GM19395 (cell line): Measurements from ENCODE around the gene ABCA2.

Experiments
- ATAC-seq: cut with Tn5 transposase; IDR thresholded peaks from one replicate; pipeline ENCODE4 v1.9.1; 2021; ENCODE audit warnings: mild to moderate bottlenecking, moderate library complexity; ENCODE audit not compliant: unreplicated experiment

ABCA2 gene

DNA sequence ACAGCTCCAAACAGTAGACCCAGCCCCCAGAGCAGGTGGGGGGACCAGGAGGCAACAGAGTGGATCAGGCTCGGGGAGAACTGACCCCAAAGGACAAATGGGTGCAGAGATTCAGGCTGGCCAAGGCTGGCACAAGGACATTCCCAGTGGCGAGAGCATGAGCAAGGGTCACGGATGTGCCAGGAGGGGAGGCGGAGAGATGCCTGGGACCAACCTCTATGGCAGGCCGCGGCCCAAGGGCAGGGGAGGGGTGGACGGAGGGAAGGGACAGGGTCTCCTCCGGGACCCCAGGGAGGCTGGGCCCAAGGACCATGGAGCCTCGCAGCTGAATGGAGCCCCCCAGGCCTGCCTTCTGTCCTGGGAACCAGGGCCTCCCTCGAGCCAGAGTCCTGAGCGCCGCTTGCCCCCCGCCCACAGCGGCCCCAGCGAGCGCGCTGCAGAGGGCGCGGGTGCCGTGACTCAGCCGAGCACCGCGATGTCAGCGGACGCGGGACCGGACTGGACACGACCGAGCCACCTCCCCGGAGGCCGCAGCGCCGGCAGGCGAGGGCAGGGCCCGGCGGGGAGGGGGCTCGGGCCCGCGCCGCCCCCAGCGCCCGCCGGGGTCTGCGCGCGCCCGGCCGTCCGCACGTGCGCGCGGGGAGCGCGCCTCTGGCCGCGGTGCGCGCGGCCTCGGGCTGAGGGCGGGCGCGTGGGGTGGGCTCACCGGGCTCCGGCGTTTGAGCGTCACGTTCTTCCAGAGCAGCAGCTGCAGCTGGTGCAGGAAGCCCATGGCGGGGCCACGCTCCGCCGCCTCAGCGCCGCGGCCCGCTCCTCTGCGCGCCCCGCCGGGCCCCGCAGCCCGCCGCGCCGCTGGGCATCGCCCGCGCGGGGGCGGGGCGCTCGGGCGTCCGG lies at the start of gene ABCA2:
Gene ABCA2, minus strand, starts transcription at position 869 of the 894 bp plus-strand sequence. Its CDS starts 97 bp downstream, at position 772.
- no peak for ATAC-seq

- no peak for ATAC-seq
Observed at GRCh38 chr9:137077010-137077747, 49.1 kb upstream of the ABCA2 start, which contains the start of gene UAP1L1. Gene UAP1L1, plus strand, starts transcription at chr9:137077517. Its CDS starts 16 bp downstream, at chr9:137077533.

DNA sequence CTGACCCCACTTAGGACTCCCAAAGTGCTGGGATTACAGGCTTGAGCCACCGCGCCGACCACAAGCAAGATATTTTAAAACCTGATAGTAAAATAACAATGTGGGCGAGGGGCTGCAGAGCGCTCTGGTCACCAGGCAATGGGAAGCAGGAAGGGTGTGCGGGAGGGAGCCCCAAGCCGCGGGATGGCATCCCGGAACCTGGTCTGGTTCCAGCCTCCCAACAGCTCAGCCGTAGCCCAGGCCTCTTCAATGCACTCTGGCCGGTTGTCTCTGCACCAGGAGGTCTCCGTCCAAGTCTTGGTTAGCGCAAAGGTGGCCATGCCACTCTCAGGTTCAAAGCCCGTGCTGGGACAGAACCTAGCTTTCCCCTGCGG lies 48.6 kb upstream of the ABCA2 start:
- no peak for ATAC-seq

GRCh38 chr9:137075275-137075775 lies 47.3 kb upstream of the ABCA2 start:
- no peak for ATAC-seq

- ATAC-seq, result no peak
Observed at GRCh38 chr9:137074657-137075274, 46.7 kb upstream of the ABCA2 start.

- no peak for ATAC-seq
Observed at GRCh38 chr9:137073992-137074399, 46.0 kb upstream of the ABCA2 start.

DNA sequence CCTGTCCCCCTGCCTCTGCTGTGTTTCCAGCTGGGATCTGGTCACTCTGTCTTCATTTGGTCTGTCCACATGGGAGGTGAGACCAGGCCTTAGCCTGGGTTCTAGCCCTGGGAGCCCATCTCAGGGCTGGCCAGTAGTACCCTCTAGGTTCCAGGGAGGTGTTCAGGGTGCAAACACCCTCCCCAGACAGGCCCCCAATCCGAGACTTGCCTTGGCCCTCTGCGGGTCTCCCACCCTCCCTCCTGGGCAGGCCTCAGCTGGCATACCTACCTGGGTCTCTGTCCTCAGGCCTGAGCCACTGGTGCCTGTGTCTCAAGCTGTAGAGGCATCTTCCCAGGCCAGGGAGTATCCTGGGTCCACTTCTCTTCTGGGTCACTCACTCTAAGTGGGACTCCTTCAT lies 43.2 kb upstream of the ABCA2 start:
- ATAC-seq, result no peak

GRCh38 chr9:137070906-137071275 lies 42.9 kb upstream of the ABCA2 start:
- ATAC-seq, result no peak

DNA sequence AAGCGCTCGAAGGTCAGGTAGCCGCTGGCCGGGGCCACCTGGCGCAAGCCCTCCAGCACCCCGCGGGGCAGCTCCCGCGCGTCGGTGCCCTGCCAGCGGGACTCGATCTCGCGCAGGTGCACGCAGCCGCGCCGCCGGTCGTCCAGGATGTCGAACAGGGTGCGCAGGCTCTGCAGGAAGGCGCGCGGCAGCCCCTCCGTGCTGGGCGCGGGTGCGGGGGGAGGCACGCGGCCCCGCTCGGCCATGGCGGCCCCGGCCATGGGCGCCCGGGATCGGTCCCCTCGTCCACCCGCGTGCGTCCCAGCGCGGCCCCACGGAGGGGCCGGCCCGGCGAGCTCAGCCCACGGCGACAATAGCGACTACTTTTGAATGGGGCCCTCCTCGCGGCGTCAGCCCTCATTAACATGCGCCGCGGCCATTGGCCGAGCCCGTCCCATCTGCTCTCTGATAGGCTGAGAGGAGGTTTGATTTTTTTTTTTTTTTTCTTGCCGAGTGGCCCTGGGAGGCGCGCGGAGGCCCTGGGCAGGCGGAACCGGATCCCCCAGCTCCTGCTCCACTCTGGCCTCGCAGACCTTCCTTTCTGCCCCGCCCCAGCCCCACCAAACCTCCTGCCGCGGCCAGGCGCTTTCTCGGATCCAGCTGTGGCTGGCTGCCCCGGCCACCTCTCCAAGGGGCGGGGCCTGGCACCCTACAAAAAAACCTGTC lies 42.3 kb upstream of the ABCA2 start, which contains the start of gene SAPCD2:
Gene SAPCD2, minus strand, starts transcription at position 357 of the 705 bp plus-strand sequence. Its CDS starts 97 bp downstream, at position 260.
- ATAC-seq, result peak; percentile 80

DNA sequence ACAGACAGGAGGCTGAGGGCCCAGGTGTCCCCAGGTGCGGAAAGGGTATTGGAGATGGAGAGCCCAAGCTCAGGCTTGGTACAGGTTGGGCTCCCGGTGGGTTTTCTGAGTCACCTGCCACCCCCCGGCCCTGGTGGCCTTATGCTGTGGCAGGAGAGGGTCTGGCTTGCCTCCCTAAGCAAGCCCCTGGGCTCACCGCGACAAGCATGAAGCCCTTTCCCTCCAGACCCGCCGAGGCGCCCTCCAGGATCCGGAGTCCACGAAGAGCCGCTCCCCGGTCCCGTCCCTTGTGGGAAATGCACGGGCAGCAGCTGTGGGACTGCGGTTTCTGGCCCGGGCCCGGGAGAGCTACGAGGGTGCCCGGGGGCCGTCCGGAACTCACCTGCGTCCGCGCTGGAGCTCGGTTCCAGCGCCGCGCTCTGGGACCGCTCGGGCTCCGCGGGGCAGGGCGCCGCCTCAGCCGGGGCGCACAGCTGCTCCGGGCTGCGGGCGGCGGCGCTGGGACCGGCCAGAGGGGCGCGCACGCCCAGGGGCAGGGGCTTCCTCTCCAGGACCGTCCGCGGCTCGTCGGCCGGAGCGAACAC lies 41.6 kb upstream of the ABCA2 start:
- ATAC-seq, result no peak

GRCh38 chr9:137068539-137069507 lies 40.8 kb upstream of the ABCA2 start:
- no peak for ATAC-seq

DNA sequence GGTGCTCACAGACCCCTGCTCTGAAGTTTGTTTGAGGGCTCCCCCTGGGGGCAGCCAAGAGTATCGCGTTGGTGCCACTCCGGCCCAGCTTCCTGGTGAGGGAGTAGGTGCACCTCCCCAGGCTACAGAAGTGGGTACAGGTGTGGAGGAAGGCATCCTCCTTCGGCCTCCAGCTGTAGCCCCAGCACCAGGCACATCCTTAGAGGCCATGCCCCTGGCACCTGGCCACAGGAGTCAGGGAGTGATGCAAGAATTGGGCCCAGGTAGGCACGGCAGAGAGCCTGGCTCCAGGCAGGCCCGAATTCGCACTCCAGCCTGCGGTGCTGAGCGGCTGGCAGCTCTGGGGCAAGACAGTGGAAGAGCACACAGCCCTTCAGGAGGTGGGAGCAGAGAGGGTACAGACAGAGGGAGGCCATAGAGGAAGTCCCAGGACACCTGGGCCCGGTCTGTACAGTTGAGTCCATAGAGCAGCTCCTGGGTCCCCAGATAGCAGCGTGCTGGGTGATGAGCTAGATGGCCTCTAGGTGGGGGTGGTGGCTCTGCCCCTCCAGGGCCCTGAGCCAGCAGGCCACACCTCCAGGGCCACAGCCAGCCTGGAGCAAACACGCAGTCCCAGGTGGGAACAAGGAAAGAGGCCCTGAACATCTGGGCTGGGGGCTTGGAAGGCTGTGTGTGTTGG lies 40.0 kb upstream of the ABCA2 start:
- ATAC-seq, result peak; percentile 50

GRCh38 chr9:137066096-137066861 lies 38.2 kb upstream of the ABCA2 start:
- ATAC-seq, result no peak

DNA sequence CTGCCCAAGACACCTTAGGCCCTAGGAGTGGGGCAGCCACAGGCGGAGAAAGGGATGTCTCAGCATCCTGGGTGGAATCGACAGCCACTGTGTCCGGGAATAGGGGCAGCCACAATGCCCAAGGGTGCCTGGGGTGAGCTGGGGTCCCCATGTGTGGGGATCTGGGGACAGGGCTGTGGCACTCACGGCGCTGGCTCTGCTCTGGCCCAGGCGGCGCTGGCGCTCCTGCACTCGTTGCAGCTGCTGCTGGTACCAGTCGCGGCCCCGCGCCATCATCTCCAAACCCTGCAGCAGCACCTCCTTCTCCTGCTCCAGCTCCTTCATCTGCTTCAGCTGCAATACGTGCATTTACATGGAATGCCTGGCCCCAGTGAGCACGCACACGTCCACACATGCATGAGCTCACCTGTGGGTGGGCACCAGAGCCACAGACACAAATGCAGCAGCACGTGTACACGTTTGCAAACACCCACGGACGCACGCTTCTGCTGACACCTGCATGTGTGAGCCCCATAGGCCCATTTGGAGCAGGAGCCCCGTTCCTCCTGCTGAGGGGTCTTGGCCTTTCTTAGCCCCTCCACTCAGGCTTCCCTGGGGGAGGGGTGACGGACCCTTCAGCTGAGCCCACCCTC lies 37.4 kb upstream of the ABCA2 start:
- ATAC-seq, result no peak

DNA sequence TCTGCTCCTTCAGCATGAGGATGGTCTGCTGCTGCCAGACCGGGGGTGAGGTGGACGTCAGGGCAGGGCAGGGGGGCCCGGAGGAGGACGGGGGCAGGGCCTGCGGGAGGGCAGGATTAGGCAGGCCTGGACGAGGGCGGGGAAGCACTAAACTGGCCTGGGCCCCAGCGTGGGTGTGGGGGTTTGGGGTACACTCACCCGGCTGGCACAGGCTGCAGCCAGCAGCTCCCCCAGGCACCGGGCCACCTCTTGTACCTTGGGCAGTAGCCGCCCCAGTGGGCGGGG lies 36.8 kb upstream of the ABCA2 start:
- ATAC-seq, result no peak

GRCh38 chr9:137064027-137064879 lies 36.2 kb upstream of the ABCA2 start:
- no peak for ATAC-seq
